Measurements from ENCODE around the gene RMND5B. TPM values are rescaled to one million over a fixed set of nuclear protein-coding genes. Genes with fewer than 3 reads are reported as not detected.
"Not testable (repeated sequence)": the region's sequence is repeated elsewhere in the genome, so short reads cannot be mapped to it uniquely, and the experiment has no call there.

The RMND5B gene
- total and polyA plus RNA-seq, 8 donors = 25.3 to 72.9 (median 33.8) TPM

DNA sequence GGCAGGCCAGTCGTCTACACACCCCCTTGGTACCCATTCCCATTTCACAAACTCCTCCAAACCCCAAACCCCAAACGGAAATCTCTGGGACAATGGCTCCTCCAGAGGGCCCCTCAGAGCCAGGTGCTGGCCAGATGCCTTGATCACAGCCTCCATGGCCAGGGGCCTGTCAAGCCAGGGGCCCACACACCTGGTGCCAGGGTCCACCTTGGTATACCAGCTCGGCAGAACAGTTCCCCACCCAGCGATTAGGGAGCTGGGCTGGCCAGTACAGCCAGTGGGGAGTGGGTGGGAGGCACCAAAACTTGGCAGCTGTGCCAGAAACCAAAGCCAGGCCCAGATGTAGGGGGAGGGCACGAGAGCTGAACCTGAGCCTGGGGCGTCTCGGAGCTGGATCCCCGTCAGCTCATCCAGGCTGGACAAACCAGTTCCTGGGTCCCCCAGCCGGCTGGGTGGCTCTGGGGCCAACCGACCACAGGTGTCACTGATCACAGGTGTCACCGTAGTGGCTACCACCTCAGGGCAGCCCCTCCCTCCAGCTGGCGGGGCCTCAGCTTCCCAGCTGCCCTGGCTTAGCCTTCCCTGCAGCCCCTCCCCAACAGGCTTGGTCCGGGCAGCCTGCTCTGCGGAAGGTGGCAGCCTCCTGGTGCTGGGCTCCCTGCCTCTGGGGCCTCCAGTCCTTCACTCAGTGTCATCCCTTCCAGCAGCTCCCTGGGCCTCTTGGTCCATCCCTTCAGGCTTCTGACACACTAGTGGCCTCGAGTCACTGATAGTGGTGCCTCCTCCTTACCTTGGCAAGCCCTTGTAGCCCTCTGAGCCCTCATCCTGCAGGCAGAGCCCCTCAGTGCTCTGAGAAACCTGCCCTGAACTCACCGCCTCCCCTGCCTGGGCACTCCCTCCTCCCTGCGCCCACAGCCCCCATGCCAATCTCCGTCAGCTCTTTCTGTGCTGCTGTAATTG is 6.6 kb upstream of the RMND5B start:
- Histone ChIP-seq H3K9me3 (no peaks in the 10 kb centered on the region), H3K27me3 (peaks cover 0 to 10% (median 0%) of the 10 kb centered on the region in 3 donors), H3K27ac (no peak overlapping the region), H3K4me1 (peaks cover 12 to 43% (median 33%) of the 10 kb centered on the region in 4 donors), H3K4me3 (no peak overlapping the region), H3K36me3 (peaks cover 0 to 10% (median 2%) of the 10 kb centered on the region in 4 donors)
- TF ChIP-seq POLR2AphosphoS5 (IDR thresholded peaks at IDR 0.05) = no peak
- DNase-seq = peak; percentile 38 to 76
- 46 to 79% (median 55%) methylated on average over 10 to 18 of the region's 18 CpGs for WGBS, 5 donors
- intact Hi-C loops (cut with DNase I; ENCODE audit: low total_unique reads) = no loop called here

GRCh38 chr5:178125253-178125906 is 5.4 kb upstream of the RMND5B start:
- H3K9me3 ChIP-seq = no peaks in the 10 kb centered on the region
- no peak for DNase-seq
- H3K36me3 ChIP-seq = peaks cover 0 to 10% (median 2%) of the 10 kb centered on the region in 4 donors
- no peak overlapping the region for H3K27ac ChIP-seq
- peaks cover 0 to 10% (median 0%) of the 10 kb centered on the region in 3 donors for H3K27me3 ChIP-seq
- TF ChIP-seq, protein P1, sequence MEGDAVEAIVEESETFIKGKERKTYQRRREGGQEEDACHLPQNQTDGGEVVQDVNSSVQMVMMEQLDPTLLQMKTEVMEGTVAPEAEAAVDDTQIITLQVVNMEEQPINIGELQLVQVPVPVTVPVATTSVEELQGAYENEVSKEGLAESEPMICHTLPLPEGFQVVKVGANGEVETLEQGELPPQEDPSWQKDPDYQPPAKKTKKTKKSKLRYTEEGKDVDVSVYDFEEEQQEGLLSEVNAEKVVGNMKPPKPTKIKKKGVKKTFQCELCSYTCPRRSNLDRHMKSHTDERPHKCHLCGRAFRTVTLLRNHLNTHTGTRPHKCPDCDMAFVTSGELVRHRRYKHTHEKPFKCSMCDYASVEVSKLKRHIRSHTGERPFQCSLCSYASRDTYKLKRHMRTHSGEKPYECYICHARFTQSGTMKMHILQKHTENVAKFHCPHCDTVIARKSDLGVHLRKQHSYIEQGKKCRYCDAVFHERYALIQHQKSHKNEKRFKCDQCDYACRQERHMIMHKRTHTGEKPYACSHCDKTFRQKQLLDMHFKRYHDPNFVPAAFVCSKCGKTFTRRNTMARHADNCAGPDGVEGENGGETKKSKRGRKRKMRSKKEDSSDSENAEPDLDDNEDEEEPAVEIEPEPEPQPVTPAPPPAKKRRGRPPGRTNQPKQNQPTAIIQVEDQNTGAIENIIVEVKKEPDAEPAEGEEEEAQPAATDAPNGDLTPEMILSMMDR (IDR thresholded peaks at IDR 0.05) = no peak
- TF ChIP-seq POLR2AphosphoS5 (IDR thresholded peaks at IDR 0.05) = no peak
- 77 to 90% (median 86%) methylated on average over 10 of the region's 10 CpGs for WGBS, 5 donors
- H3K4me3 ChIP-seq = no peak overlapping the region
- intact Hi-C loops (cut with DNase I; ENCODE audit: low total_unique reads) = no loop called here
- peaks cover 12 to 50% (median 37%) of the 10 kb centered on the region in 4 donors for H3K4me1 ChIP-seq

DNA sequence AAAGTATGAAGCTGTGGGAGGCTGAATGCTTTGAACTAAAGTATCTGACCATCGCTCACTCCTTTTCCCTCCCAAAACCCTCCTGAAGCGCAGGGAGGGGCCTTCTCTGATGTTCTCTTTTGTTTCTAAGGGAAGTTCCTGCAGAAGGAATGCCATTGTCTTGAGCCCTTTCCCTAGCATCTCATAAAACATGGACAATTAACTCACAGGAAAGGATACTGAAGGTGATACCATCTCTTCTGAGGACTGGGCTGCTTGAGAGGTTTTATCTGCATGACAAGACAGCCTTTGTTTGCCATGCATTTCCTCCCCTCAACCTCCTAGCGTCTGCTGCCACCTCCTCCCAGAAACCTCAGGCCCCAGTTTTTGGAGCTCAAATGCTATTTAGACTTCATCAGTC is 4.3 kb upstream of the RMND5B start:
- intact Hi-C loops (cut with DNase I; ENCODE audit: low total_unique reads) = no loop called here
- Histone ChIP-seq H3K9me3 (no peaks in the 10 kb centered on the region), H3K4me1 (peaks cover 6 to 42% (median 31%) of the 10 kb centered on the region in 4 donors), H3K4me3 (no peak overlapping the region), H3K36me3 (peaks cover 0 to 8% (median 2%) of the 10 kb centered on the region in 4 donors), H3K27ac (no peak overlapping the region), H3K27me3 (peaks cover 0 to 6% (median 0%) of the 10 kb centered on the region in 3 donors)
- WGBS, 5 donors = 72 to 89% (median 79%) methylated on average over 3 of the region's 3 CpGs
- no peak for DNase-seq
- TF ChIP-seq POLR2A (IDR thresholded peaks at IDR 0.05) (no peak), POLR2AphosphoS5 (IDR thresholded peaks at IDR 0.05) (no peak), EP300 (IDR thresholded peaks at IDR 0.05) (no peak)
- TF ChIP-seq, protein P1 (IDR thresholded peaks at IDR 0.05) = no peak

DNA sequence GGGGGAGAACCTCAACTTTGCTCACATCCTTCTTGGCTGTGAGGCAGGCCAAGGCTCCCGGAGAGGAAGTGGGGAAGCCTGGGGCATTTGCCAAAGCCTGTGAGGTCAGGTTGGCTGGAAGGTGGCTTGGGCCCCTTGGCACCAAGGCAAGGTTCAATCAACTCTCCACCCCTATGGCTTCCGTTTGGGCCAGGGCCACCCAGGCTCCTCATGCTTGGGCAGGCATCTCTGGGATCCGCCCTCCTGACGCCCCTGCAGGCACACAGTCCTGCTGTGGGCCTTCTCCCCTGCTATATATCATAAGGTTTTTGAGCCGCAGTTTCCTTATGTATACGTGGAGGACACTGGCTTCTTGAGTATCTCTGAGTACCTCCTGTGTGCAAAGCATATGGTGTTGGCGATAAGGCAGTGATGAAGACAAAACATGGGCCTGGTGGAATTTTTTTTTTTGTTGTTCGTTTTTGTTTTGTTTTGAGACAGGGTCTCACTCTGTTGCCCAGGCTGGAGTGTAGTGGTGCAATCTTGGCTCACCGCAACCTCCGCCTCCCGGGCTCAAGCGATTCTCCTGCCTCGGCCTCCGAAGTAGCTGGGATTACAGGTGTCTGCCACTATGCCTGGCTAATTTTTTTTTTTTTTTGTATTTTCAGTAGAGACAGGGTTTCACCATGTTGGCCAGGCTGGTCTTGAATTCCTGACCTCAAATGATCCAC is 3.4 kb upstream of the RMND5B start:
- H3K36me3 ChIP-seq; H3K4me3 ChIP-seq; H3K27ac ChIP-seq; DNase-seq; H3K9me3 ChIP-seq; H3K27me3 ChIP-seq; intact Hi-C loops (cut with DNase I; ENCODE audit: low total_unique reads): not testable (repeated sequence)
- 75 to 79% (median 76%) methylated on average over 13 to 14 of the region's 14 CpGs for WGBS, 5 donors
- H3K4me1 ChIP-seq = peaks cover 10 to 43% (median 33%) of the 10 kb centered on the region in 4 donors

- peaks cover 10 to 34% (median 25%) of the 10 kb centered on the region in 4 donors for H3K4me1 ChIP-seq
- H3K9me3 ChIP-seq = no peaks in the 10 kb centered on the region
- no peak for DNase-seq
- no peak overlapping the region for H3K27ac ChIP-seq
- 90 to 96% (median 94%) methylated on average over 8 to 9 of the region's 9 CpGs for WGBS, 5 donors
- H3K36me3 ChIP-seq = peaks cover 5 to 12% (median 10%) of the 10 kb centered on the region in 4 donors
- no peak overlapping the region for H3K4me3 ChIP-seq
- TF ChIP-seq EP300 (IDR thresholded peaks at IDR 0.05) = no peak
- TF ChIP-seq, protein P1 (IDR thresholded peaks at IDR 0.05) = no peak
- TF ChIP-seq POLR2AphosphoS5 (IDR thresholded peaks at IDR 0.05) = no peak
- no peak for TF ChIP-seq POLR2A (IDR thresholded peaks at IDR 0.05)
- intact Hi-C loops (cut with DNase I; ENCODE audit: low total_unique reads) = no loop called here
- no peaks in the 10 kb centered on the region for H3K27me3 ChIP-seq
These were observed 1.5 kb upstream of the RMND5B start for GRCh38 chr5:178129296-178129695.

- intact Hi-C loops (cut with DNase I; ENCODE audit: low total_unique reads) = not testable (repeated sequence)
These were observed 609 bp upstream of the RMND5B start for GRCh38 chr5:178130234-178130575.

More at GRCh38 chr5:178130234-178130575, 609 bp upstream of the RMND5B start:
- Histone ChIP-seq H3K36me3 (peaks cover 5 to 20% (median 18%) of the 10 kb centered on the region in 4 donors), H3K4me3 (peak overlapping the region; percentile 73 to 98 (median 88)), H3K4me1 (peaks cover 10 to 30% (median 18%) of the 10 kb centered on the region in 4 donors), H3K27ac (peak overlapping the region; percentile 90 to 98 (median 96))
- not testable (repeated sequence) for H3K27me3 ChIP-seq, H3K9me3 ChIP-seq, DNase-seq
- 6 to 10% (median 9%) methylated on average over 11 of the region's 11 CpGs for WGBS, 5 donors

Data from stomach (tissue), 9 donors.